ENCODE results near the gene C1orf87.

The C1orf87 gene

GRCh38 chr1:60044881-60045280, 28.7 kb downstream of the C1orf87 start:
- H3K4me3 ChIP-seq (replicated peaks; ENCODE audit: low read depth, low read length) = no peak overlapping the region
- no peaks in the 10 kb centered on the region for H3K36me3 ChIP-seq (ENCODE audit: control insufficient read depth, insufficient read depth, low read length)
- H3K27me3 ChIP-seq (replicated peaks; ENCODE audit: control insufficient read depth, insufficient read depth, low read length) = no peaks in the 10 kb centered on the region; the same call in 1 of the 2 replicates
- no peak for DNase-seq (ENCODE audit: extremely low read depth, insufficient read length)
- TF ChIP-seq CTCF (IDR thresholded peaks at IDR 0.05; ENCODE audit: insufficient read depth, low read length, poor library complexity, severe bottlenecking) = no peak

GRCh38 chr1:60041783-60042182, 31.8 kb downstream of the C1orf87 start:
- no peak for DNase-seq (ENCODE audit: extremely low read depth, insufficient read length)
- no peak for TF ChIP-seq CTCF (IDR thresholded peaks at IDR 0.05; ENCODE audit: insufficient read depth, low read length, poor library complexity, severe bottlenecking)
- H3K4me3 ChIP-seq (replicated peaks; ENCODE audit: low read depth, low read length) = no peak overlapping the region
- H3K27me3 ChIP-seq (replicated peaks; ENCODE audit: control insufficient read depth, insufficient read depth, low read length) = no peaks in the 10 kb centered on the region; the same call in 1 of the 2 replicates
- H3K36me3 ChIP-seq (ENCODE audit: control insufficient read depth, insufficient read depth, low read length) = no peaks in the 10 kb centered on the region

- Histone ChIP-seq H3K4me3 (replicated peaks; ENCODE audit: low read depth, low read length) (no peak overlapping the region), H3K36me3 (ENCODE audit: control insufficient read depth, insufficient read depth, low read length) (no peaks in the 10 kb centered on the region), H3K27me3 (replicated peaks; ENCODE audit: control insufficient read depth, insufficient read depth, low read length) (no peaks in the 10 kb centered on the region; the same call in 1 of the 2 replicates)
- no peak for TF ChIP-seq CTCF (IDR thresholded peaks at IDR 0.05; ENCODE audit: insufficient read depth, low read length, poor library complexity, severe bottlenecking)
- no peak for DNase-seq (ENCODE audit: extremely low read depth, insufficient read length)
Measured at GRCh38 chr1:60037669-60038068, 35.9 kb downstream of the C1orf87 start.

GRCh38 chr1:60036856-60037460, 36.6 kb downstream of the C1orf87 start:
- DNase-seq (ENCODE audit: extremely low read depth, insufficient read length) = no peak
- TF ChIP-seq CTCF (IDR thresholded peaks at IDR 0.05; ENCODE audit: insufficient read depth, low read length, poor library complexity, severe bottlenecking) = no peak
- Histone ChIP-seq H3K4me3 (replicated peaks; ENCODE audit: low read depth, low read length) (no peak overlapping the region), H3K27me3 (replicated peaks; ENCODE audit: control insufficient read depth, insufficient read depth, low read length) (no peaks in the 10 kb centered on the region; the same call in 1 of the 2 replicates), H3K36me3 (ENCODE audit: control insufficient read depth, insufficient read depth, low read length) (no peaks in the 10 kb centered on the region)

GRCh38 chr1:60035921-60036320, 37.6 kb downstream of the C1orf87 start:
- Histone ChIP-seq H3K27me3 (replicated peaks; ENCODE audit: control insufficient read depth, insufficient read depth, low read length) (no peaks in the 10 kb centered on the region), H3K36me3 (ENCODE audit: control insufficient read depth, insufficient read depth, low read length) (no peaks in the 10 kb centered on the region), H3K4me3 (replicated peaks; ENCODE audit: low read depth, low read length) (no peak overlapping the region)
- no peak for DNase-seq (ENCODE audit: extremely low read depth, insufficient read length)
- no peak for TF ChIP-seq CTCF (IDR thresholded peaks at IDR 0.05; ENCODE audit: insufficient read depth, low read length, poor library complexity, severe bottlenecking)

GRCh38 chr1:60034999-60035398, 38.6 kb downstream of the C1orf87 start:
- H3K4me3 ChIP-seq (replicated peaks; ENCODE audit: low read depth, low read length) = no peak overlapping the region
- no peaks in the 10 kb centered on the region for H3K36me3 ChIP-seq (ENCODE audit: control insufficient read depth, insufficient read depth, low read length)
- H3K27me3 ChIP-seq (replicated peaks; ENCODE audit: control insufficient read depth, insufficient read depth, low read length) = no peaks in the 10 kb centered on the region
- TF ChIP-seq CTCF (IDR thresholded peaks at IDR 0.05; ENCODE audit: insufficient read depth, low read length, poor library complexity, severe bottlenecking) = no peak
- DNase-seq (ENCODE audit: extremely low read depth, insufficient read length) = no peak

Measured in GM06990 (cell line).